ENCODE measurements around the gene ZFAND5.

DNA sequence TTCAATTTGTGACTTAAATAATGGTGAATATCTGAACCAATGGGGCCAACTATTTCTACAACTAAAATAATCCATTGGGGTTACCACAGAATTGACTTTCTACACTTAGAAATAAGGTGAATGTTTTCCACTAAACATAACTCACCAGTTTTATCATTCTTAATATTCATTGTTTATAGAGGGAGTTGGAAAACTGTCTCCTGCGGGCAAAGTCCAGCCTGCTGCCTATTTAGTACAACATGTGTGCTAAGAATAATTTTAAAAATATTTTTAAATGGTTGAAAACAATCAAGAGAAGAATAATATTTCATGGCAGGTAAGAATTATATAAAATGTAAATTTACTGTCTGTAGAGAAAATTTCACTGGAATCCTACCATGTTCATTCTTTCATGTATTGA, 45.2 kb upstream of the ZFAND5 start:
- TF ChIP-seq, protein P1, sequence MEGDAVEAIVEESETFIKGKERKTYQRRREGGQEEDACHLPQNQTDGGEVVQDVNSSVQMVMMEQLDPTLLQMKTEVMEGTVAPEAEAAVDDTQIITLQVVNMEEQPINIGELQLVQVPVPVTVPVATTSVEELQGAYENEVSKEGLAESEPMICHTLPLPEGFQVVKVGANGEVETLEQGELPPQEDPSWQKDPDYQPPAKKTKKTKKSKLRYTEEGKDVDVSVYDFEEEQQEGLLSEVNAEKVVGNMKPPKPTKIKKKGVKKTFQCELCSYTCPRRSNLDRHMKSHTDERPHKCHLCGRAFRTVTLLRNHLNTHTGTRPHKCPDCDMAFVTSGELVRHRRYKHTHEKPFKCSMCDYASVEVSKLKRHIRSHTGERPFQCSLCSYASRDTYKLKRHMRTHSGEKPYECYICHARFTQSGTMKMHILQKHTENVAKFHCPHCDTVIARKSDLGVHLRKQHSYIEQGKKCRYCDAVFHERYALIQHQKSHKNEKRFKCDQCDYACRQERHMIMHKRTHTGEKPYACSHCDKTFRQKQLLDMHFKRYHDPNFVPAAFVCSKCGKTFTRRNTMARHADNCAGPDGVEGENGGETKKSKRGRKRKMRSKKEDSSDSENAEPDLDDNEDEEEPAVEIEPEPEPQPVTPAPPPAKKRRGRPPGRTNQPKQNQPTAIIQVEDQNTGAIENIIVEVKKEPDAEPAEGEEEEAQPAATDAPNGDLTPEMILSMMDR (IDR thresholded peaks at IDR 0.05; ENCODE audit: low read depth, low read length, missing input control): no peak
- no peak for TF ChIP-seq FOXA2 (IDR thresholded peaks at IDR 0.05)
- no peak for TF ChIP-seq RXRA (IDR thresholded peaks at IDR 0.05)
- no peak for TF ChIP-seq EGR1 (IDR thresholded peaks at IDR 0.05; ENCODE audit: low read depth in 2 of 2)
- no peak for TF ChIP-seq ZBTB33 (IDR thresholded peaks at IDR 0.05)
- no peak for TF ChIP-seq GABPA (IDR thresholded peaks at IDR 0.05 in 1 of 2, conservative IDR thresholded peaks at IDR 0.05 in 1 of 2)
- no peak for TF ChIP-seq TAF1 (conservative IDR thresholded peaks at IDR 0.05)
- no peak for TF ChIP-seq JUND (IDR thresholded peaks at IDR 0.05)
- TF ChIP-seq, protein P2, sequence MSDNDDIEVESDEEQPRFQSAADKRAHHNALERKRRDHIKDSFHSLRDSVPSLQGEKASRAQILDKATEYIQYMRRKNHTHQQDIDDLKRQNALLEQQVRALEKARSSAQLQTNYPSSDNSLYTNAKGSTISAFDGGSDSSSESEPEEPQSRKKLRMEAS (IDR thresholded peaks at IDR 0.05): no peak
- no peak for TF ChIP-seq ATF3 (IDR thresholded peaks at IDR 0.05)
- TF ChIP-seq YY1 (IDR thresholded peaks at IDR 0.05): no peak
- TF ChIP-seq REST (IDR thresholded peaks at IDR 0.05): no peak
- no peak for TF ChIP-seq RAD21 (IDR thresholded peaks at IDR 0.05)

Data from liver (tissue), 3 donors.